ENCODE measurements around the gene RASSF9. TPM values are rescaled to one million over a fixed set of nuclear protein-coding genes. Genes with fewer than 3 reads are reported as not detected.

RASSF9 gene
- total RNA-seq, 1 donor, result 0.43 TPM

- DNase-seq (ENCODE audit: low read depth), result no peak
Measured at GRCh38 chr12:85865890-85866289, 29.7 kb upstream of the RASSF9 start.

GRCh38 chr12:85856966-85857365 lies 20.8 kb upstream of the RASSF9 start:
- no peak for TF ChIP-seq CTCF (IDR thresholded peaks at IDR 0.05; ENCODE audit: insufficient read depth, low read depth, low read length)
- H3K4me3 ChIP-seq (ENCODE audit: low read depth, low read length), result no peak overlapping the region
- no peak for DNase-seq (ENCODE audit: low read depth)

More at GRCh38 chr12:85865890-85866289, 29.7 kb upstream of the RASSF9 start:
- no peak overlapping the region for H3K4me3 ChIP-seq (ENCODE audit: low read depth, low read length)
- no peak for TF ChIP-seq CTCF (IDR thresholded peaks at IDR 0.05; ENCODE audit: insufficient read depth, low read depth, low read length)

- H3K4me3 ChIP-seq (ENCODE audit: low read depth, low read length), result no peak overlapping the region
- DNase-seq (ENCODE audit: low read depth), result no peak
- TF ChIP-seq CTCF (IDR thresholded peaks at IDR 0.05; ENCODE audit: insufficient read depth, low read depth, low read length), result no peak
Measured at GRCh38 chr12:85855305-85855704, 19.1 kb upstream of the RASSF9 start.

- no peak overlapping the region for H3K4me3 ChIP-seq (ENCODE audit: low read depth, low read length)
- no peak for DNase-seq (ENCODE audit: low read depth)
- TF ChIP-seq CTCF (IDR thresholded peaks at IDR 0.05; ENCODE audit: insufficient read depth, low read depth, low read length), result no peak
Measured at GRCh38 chr12:85849344-85849743, 13.1 kb upstream of the RASSF9 start.

- no peak for TF ChIP-seq CTCF (IDR thresholded peaks at IDR 0.05; ENCODE audit: insufficient read depth, low read depth, low read length)
- no peak for DNase-seq (ENCODE audit: low read depth)
- no peak overlapping the region for H3K4me3 ChIP-seq (ENCODE audit: low read depth, low read length)
Measured at GRCh38 chr12:85843606-85844310, 7.5 kb upstream of the RASSF9 start.

GRCh38 chr12:85835426-85836196 lies 598 bp downstream of the RASSF9 start:
- no peak for TF ChIP-seq CTCF (IDR thresholded peaks at IDR 0.05; ENCODE audit: insufficient read depth, low read depth, low read length)
- H3K4me3 ChIP-seq (ENCODE audit: low read depth, low read length), result peak overlapping the region; percentile 17
- DNase-seq (ENCODE audit: low read depth), result no peak

Data from fibroblast of villous mesenchyme (primary cell).